HL-60 (cell line): Measurements from ENCODE around the gene SCN1B.

Experiments
- POLR2AphosphoS5 ChIP-seq: IDR thresholded peaks from 2 replicates; pipeline ENCODE4 v1.6.1; 2012; ENCODE audit warnings: low read depth
- SPI1 ChIP-seq: IDR thresholded peaks from 2 replicates; pipeline ENCODE4 v1.6.1; 2012; ENCODE audit warnings: low read depth, mild to moderate bottlenecking, borderline replicate concordance
- TF ChIP-seq, protein P1 (sequence below): IDR thresholded peaks from one replicate; pipeline ENCODE4 v1.5.1; 2011; ENCODE audit warnings: low read length, control low read depth, inconsistent platforms; ENCODE audit not compliant: insufficient read depth
- TF ChIP-seq, protein P2 (sequence below): IDR thresholded peaks from 2 replicates; pipeline ENCODE4 v1.6.1; 2012; ENCODE audit warnings: low read depth; ENCODE audit not compliant: insufficient replicate concordance

DNA sequence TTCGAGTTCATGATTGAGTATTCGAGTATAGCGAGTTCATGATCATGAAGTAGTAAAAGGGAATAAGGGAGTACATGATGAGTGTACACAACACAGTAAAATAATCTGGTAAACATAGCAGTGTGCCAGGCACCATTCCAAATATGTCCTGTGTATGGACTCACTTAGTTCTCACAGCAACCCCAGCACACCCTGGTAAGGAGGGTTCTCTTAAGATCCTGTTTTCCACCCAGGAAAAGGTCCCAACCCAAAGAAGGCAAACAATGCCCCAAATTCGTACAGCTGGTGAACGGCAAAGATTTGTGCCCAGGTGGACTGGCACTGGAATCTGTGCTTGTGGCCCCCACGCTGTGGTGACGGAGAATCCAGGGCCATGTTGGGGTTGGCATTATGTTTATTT is 32.7 kb downstream of the SCN1B start:
- TF ChIP-seq SPI1 = no peak
- TF ChIP-seq, protein P1, sequence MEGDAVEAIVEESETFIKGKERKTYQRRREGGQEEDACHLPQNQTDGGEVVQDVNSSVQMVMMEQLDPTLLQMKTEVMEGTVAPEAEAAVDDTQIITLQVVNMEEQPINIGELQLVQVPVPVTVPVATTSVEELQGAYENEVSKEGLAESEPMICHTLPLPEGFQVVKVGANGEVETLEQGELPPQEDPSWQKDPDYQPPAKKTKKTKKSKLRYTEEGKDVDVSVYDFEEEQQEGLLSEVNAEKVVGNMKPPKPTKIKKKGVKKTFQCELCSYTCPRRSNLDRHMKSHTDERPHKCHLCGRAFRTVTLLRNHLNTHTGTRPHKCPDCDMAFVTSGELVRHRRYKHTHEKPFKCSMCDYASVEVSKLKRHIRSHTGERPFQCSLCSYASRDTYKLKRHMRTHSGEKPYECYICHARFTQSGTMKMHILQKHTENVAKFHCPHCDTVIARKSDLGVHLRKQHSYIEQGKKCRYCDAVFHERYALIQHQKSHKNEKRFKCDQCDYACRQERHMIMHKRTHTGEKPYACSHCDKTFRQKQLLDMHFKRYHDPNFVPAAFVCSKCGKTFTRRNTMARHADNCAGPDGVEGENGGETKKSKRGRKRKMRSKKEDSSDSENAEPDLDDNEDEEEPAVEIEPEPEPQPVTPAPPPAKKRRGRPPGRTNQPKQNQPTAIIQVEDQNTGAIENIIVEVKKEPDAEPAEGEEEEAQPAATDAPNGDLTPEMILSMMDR = no peak
- TF ChIP-seq, protein P2, sequence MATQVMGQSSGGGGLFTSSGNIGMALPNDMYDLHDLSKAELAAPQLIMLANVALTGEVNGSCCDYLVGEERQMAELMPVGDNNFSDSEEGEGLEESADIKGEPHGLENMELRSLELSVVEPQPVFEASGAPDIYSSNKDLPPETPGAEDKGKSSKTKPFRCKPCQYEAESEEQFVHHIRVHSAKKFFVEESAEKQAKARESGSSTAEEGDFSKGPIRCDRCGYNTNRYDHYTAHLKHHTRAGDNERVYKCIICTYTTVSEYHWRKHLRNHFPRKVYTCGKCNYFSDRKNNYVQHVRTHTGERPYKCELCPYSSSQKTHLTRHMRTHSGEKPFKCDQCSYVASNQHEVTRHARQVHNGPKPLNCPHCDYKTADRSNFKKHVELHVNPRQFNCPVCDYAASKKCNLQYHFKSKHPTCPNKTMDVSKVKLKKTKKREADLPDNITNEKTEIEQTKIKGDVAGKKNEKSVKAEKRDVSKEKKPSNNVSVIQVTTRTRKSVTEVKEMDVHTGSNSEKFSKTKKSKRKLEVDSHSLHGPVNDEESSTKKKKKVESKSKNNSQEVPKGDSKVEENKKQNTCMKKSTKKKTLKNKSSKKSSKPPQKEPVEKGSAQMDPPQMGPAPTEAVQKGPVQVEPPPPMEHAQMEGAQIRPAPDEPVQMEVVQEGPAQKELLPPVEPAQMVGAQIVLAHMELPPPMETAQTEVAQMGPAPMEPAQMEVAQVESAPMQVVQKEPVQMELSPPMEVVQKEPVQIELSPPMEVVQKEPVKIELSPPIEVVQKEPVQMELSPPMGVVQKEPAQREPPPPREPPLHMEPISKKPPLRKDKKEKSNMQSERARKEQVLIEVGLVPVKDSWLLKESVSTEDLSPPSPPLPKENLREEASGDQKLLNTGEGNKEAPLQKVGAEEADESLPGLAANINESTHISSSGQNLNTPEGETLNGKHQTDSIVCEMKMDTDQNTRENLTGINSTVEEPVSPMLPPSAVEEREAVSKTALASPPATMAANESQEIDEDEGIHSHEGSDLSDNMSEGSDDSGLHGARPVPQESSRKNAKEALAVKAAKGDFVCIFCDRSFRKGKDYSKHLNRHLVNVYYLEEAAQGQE = no peak
- TF ChIP-seq POLR2AphosphoS5 = no peak
